Mesothelial cell of epicardium (in vitro differentiated cells): ENCODE measurements around the gene CWC27. TPM values are rescaled to one million over a fixed set of nuclear protein-coding genes. Genes with fewer than 3 reads are reported as not detected.

Experiments
- DNase-seq, 2 experiments: peaks; one replicate each; pipeline ENCODE4 v3.0.0; 2021; ENCODE audit warnings: low spot score in 2 of 2; ENCODE audit not compliant: unreplicated experiment in 2 of 2
- H3K27ac Mint-ChIP-seq: 2 replicates; pipeline ENCODE4 v1.8.0; 2021; ENCODE audit warnings: mixed read lengths
- H3K27me3 Mint-ChIP-seq: 2 replicates; pipeline ENCODE4 v1.8.0; 2021; ENCODE audit warnings: low read depth, mixed read lengths
- H3K36me3 Mint-ChIP-seq: 2 replicates; pipeline ENCODE4 v1.8.0; 2021; ENCODE audit warnings: mixed read lengths
- H3K4me1 Mint-ChIP-seq: 2 replicates; pipeline ENCODE4 v1.8.0; 2021; ENCODE audit warnings: mixed read lengths
- H3K4me3 Mint-ChIP-seq: 2 replicates; pipeline ENCODE4 v1.8.0; 2021; ENCODE audit warnings: mild to moderate bottlenecking, moderate library complexity, mixed read lengths
- H3K9me3 Mint-ChIP-seq: 2 replicates; pipeline ENCODE4 v1.8.0; 2021; ENCODE audit warnings: mixed read lengths
- total RNA-seq: library from RNA; stranded (reverse); gene quantifications from 3 replicates; pipeline ENCODE4 v1.2.1, GENCODE V29; 2021
- TF ChIP-seq, protein P1 (sequence below): fragments of 200-600 bp; sonication (generic); IDR thresholded peaks from one replicate; pipeline ENCODE4 v1.5.0; 2021; ENCODE audit warnings: antibody characterized with exemption; ENCODE audit not compliant: unreplicated experiment

The CWC27 gene
- total RNA-seq, 1 donor from 2014 or later, result 30.0 TPM

DNA sequence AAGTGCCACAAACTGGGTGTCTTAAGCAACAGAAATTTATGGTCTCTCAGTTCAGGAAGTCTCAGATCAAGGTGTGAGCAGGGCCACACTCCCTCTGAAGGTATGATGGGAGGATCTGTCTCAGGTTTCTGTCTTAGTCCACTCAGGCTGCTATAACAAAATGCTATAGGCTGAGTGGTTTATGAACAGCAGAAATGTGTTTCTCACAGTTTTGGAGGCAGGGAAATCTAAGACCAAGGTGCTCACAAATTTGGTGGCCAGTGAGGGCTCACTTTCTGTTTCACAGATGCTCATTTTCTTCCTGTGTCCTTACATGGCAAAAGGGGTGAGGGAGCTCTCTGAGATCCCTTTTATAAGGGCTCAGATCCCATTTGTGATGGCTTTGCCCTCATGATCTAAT lies 281.4 kb downstream of the CWC27 start:
- no peak overlapping the region for H3K4me3 Mint-ChIP-seq
- no peaks in the 10 kb centered on the region for H3K36me3 Mint-ChIP-seq
- TF ChIP-seq, protein P1, sequence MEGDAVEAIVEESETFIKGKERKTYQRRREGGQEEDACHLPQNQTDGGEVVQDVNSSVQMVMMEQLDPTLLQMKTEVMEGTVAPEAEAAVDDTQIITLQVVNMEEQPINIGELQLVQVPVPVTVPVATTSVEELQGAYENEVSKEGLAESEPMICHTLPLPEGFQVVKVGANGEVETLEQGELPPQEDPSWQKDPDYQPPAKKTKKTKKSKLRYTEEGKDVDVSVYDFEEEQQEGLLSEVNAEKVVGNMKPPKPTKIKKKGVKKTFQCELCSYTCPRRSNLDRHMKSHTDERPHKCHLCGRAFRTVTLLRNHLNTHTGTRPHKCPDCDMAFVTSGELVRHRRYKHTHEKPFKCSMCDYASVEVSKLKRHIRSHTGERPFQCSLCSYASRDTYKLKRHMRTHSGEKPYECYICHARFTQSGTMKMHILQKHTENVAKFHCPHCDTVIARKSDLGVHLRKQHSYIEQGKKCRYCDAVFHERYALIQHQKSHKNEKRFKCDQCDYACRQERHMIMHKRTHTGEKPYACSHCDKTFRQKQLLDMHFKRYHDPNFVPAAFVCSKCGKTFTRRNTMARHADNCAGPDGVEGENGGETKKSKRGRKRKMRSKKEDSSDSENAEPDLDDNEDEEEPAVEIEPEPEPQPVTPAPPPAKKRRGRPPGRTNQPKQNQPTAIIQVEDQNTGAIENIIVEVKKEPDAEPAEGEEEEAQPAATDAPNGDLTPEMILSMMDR, result no peak
- H3K4me1 Mint-ChIP-seq, result no peaks in the 10 kb centered on the region
- peaks cover 6% of the 10 kb centered on the region for H3K9me3 Mint-ChIP-seq
- DNase-seq, result no peak
- no peaks in the 10 kb centered on the region for H3K27me3 Mint-ChIP-seq
- no peak overlapping the region for H3K27ac Mint-ChIP-seq

DNA sequence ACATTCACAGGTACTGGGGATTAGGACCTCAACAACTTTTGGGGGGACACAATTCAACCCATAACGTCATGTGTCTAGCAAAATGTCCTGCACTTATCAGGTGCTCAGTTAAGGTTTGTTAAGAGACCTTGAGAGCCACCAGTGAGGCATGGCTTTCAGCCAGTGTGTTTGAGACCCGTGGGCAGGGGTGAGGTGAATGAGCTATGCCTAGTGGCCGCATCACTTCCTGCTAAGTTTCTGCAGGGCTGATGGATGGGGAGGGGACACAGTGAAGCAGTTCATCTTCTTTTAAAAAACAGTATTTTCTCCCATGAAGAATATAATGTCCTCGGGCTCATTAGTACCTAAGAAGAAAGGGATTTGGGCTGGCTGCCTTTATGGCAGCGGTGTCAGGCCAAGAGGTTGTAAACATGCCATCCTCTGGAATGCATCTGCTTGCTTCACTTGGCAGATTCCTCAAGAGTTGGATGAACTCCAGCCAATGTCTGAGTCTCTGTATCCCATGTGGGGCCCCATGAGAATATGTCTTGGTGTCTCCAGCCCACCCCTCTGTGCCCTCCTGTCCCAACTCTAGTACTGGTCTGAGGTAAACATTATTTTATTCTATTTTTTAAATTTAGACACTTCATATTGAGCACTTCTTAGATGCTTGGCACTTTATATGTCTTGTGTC lies 282.2 kb downstream of the CWC27 start:
- H3K4me3 Mint-ChIP-seq, result no peak overlapping the region
- TF ChIP-seq, protein P1, result no peak
- no peaks in the 10 kb centered on the region for H3K36me3 Mint-ChIP-seq
- no peak overlapping the region for H3K27ac Mint-ChIP-seq
- no peak for DNase-seq
- peaks cover 11% of the 10 kb centered on the region for H3K9me3 Mint-ChIP-seq
- no peaks in the 10 kb centered on the region for H3K27me3 Mint-ChIP-seq
- H3K4me1 Mint-ChIP-seq, result no peaks in the 10 kb centered on the region

DNA sequence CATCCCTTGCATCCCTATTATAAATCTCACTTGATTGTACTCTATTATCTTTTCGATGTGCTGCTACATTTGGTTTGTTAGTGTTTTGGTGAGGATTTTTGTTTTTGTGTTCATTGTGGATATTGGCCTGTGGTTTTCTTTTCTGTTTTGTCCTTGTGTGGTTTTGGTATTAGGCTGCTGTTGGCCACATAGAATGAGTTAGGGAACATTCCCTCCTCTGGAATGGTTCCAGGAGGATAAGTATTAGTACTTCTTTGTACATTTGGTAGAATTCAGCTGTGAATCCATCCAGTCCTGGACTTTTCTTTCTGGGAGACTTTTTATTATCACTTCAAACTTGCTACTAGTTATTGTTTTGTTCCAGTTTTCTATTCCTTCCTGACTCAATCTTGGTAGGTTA lies 287.2 kb downstream of the CWC27 start:
- Mint-ChIP-seq H3K9me3 (peaks cover 23% of the 10 kb centered on the region), H3K27me3 (no peaks in the 10 kb centered on the region), H3K4me3 (no peak overlapping the region), H3K27ac (no peak overlapping the region), H3K36me3 (no peaks in the 10 kb centered on the region), H3K4me1 (peaks cover 6% of the 10 kb centered on the region)
- DNase-seq, result no peak
- TF ChIP-seq, protein P1, result no peak

DNA sequence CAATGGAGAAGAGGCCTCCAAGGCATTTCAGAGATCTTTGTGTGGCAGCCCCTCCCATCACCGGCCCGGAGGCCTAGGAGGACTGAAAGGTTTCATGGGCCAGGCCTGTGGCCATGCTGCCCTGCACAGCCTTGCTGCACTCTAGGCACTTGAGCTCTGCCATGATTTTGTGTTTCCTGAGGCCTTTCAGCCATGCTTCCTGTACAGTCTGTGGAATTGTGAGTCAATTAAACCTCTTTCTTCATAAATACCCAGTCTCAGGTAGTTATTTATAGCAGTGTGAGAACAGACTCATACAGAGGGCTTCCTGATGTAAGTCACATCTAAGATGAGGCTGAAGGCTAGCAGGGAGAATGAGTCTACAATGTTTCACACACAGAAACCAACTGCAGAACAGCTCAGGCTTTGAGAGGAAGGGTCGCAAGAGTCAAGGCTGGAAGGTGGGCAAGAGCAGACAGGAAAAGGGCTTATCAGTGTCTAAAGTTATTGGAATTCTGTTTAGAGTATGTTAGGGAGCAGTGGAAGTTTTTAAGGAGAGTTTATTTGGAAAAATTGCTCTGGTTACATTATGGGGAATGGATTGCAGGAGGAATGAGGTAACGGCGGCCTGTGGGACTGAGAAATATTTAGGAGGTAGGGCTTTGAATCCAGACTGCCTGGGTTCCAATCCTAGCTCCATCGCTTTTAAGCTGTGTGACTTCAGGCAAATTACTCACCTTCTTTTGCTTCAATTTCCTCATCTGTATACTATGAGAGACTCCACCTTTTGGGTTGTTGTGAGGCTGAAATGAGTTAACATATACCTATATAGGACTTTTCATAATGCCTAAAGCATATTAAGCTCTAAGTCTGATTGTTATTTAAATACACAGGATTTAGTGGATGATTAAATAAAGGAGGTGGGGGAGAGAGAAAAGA lies 291.2 kb downstream of the CWC27 start:
- Mint-ChIP-seq H3K4me3 (no peak overlapping the region), H3K9me3 (peaks cover 19% of the 10 kb centered on the region), H3K4me1 (peaks cover 26% of the 10 kb centered on the region), H3K27me3 (no peaks in the 10 kb centered on the region), H3K36me3 (no peaks in the 10 kb centered on the region), H3K27ac (no peak overlapping the region)
- DNase-seq, result no peak
- TF ChIP-seq, protein P1, result no peak

DNA sequence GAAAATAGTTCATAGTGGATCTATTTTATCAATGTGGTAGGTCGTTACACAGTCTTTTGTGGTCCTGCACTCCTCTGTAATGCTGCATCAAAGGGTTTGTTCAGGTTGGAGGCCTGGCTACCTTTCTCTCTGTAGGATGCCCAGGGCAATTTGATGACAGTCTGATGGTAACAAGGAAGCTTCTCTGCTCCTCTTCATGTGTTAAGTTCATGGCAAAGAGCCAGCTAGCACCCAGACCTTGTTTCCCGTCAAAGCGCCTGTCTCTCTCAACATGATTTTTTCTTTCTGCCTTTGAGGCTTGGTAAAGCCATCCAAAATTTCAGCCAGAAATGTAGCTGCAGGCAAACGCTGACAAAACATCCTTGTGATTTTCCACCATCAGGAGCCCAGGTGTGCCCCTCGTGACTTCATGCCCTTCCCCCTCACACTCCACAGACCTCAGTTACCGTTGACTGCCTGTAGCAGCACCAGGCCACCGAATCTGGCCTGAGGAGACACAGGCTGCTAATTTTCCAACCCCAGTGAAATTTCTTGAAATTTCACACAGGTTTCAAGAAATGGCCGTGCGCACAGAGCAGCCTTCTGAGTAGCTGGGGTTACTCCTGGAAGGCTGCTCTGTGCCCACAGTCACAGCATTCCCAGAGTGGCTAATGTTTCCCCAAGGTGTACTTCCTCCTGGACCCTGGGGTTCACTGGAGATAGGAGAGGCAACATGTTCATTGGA lies 292.7 kb downstream of the CWC27 start:
- H3K27me3 Mint-ChIP-seq, result no peaks in the 10 kb centered on the region
- H3K36me3 Mint-ChIP-seq, result no peaks in the 10 kb centered on the region
- peak overlapping the region; percentile 27 for H3K27ac Mint-ChIP-seq
- TF ChIP-seq, protein P1, result no peak
- peaks cover 38% of the 10 kb centered on the region for H3K4me1 Mint-ChIP-seq
- no peak overlapping the region for H3K4me3 Mint-ChIP-seq
- H3K9me3 Mint-ChIP-seq, result peaks cover 7% of the 10 kb centered on the region
- no peak for DNase-seq
